HL-60 (cell line): ENCODE measurements around the gene MET.

ENCODE experiments used
- CTCF ChIP-seq: IDR thresholded peaks from one replicate; pipeline ENCODE4 v1.5.1; 2011; ENCODE audit warnings: low read length, control low read depth, inconsistent platforms; ENCODE audit not compliant: insufficient read depth
- POLR2AphosphoS5 ChIP-seq: IDR thresholded peaks from 2 replicates; pipeline ENCODE4 v1.6.1; 2012; ENCODE audit warnings: low read depth
- REST ChIP-seq: IDR thresholded peaks from 2 replicates; pipeline ENCODE4 v1.6.1; 2012; ENCODE audit warnings: low read depth; ENCODE audit not compliant: insufficient replicate concordance

- TF ChIP-seq POLR2AphosphoS5 (no peak), CTCF (no peak), REST (no peak)
Measured at GRCh38 chr7:116713500-116713899, 41.5 kb downstream of the MET start.
